Muscle layer of colon (tissue), 2 donors: Measurements from ENCODE around the gene PARD6B.

Experiments used
- H3K27ac ChIP-seq: one replicate; pipeline ENCODE4 v1.7.0; 2013; ENCODE audit warnings: low read depth, mild to moderate bottlenecking, low read length, moderate library complexity
- H3K27me3 ChIP-seq, 2 donors: one replicate each; pipeline ENCODE4 v1.7.0; 2013; ENCODE audit warnings: low read length in 2 of 2, mild to moderate bottlenecking in 2 of 2; ENCODE audit not compliant: insufficient read depth in 2 of 2, control insufficient read depth in 1 of 2
- H3K36me3 ChIP-seq: one replicate; pipeline ENCODE4 v1.7.0; 2013; ENCODE audit warnings: mild to moderate bottlenecking, low read length; ENCODE audit not compliant: insufficient read depth
- H3K4me1 ChIP-seq: one replicate; pipeline ENCODE4 v1.7.0; 2013; ENCODE audit warnings: mild to moderate bottlenecking, low read length; ENCODE audit not compliant: insufficient read depth
- H3K4me3 ChIP-seq, 2 donors: one replicate each; pipeline ENCODE4 v1.7.0; 2013; ENCODE audit warnings: low read length in 2 of 2, low read depth in 1 of 2, mild to moderate bottlenecking in 1 of 2, moderate library complexity in 1 of 2
- H3K9ac ChIP-seq: one replicate; pipeline ENCODE4 v1.7.0; 2013; ENCODE audit warnings: low read length
- H3K9me3 ChIP-seq: one replicate; pipeline ENCODE4 v1.7.0; 2013; ENCODE audit warnings: mild to moderate bottlenecking, low read length
- donor health status: abdominal sarcoma.
- donor health status: Adenocarcinoma of cecum.

Gene PARD6B

DNA sequence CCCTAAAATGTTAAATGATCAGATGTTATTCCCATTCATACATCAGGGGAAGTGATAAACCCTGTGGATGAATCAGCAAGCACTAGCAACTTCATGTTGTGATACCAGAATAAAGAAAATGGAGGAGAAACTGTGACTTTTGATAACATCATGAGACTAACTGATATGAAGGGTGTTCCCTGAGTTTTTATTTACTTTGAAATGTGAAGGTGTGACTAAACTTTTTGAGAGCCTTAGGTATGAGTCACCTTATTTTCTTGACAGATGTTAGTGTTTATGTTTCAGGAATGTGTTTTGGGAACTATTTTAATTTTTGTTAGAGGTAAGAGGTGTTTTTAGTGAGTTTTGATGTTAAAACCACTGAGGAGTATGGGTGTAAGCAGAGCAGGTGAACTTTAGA is 4.4 kb downstream of the PARD6B start:
- no peak overlapping the region for H3K27ac ChIP-seq
- no peak overlapping the region for H3K4me3 ChIP-seq
- H3K4me1 ChIP-seq, result peaks cover 7% of the 10 kb centered on the region

DNA sequence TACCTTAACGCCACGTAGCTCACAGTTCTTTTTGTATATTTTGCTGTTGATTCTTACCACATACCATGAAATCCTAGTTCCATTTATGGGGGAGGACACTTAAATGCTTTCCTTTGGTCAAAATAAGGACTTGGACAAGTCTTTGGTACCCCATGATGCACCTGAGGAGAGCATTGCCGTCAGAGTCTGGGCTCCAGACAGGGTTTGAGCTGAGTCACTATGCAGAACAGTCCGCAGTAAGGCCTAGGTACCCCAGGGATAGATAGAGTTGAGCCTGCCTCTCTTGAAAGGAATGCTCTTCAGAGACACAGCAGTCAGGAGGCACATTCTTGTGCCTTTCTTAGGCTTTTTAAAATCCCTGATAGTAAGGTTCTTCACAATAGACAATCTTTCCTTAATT is 6.0 kb downstream of the PARD6B start:
- Histone ChIP-seq H3K4me1 (peaks cover under 1% of the 10 kb centered on the region), H3K9ac (no peak overlapping the region), H3K27ac (no peak overlapping the region)

More for the DNA sequence above, 4.4 kb downstream of the PARD6B start:
- Histone ChIP-seq H3K27me3 (no peaks in the 10 kb centered on the region), H3K36me3 (no peaks in the 10 kb centered on the region), H3K9me3 (no peaks in the 10 kb centered on the region), H3K9ac (no peak overlapping the region)

DNA sequence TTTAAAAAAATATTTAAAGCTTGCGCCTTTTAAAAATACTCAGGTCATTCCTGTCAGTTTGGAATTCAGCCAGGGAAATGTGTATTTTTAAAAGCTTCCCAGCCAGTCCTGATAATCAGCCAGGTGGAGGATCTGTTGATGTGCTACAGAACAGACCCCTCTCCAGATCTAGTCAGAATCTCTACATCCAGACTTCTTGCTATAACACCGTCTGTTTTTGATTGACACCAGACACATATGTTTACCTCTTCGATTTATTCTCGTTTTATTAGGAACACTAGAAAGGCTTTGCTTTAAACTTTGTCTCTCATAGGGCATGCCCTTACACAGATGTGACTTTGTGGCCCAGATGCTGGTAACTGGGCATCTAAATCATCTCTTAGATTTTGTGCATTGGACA is 11.7 kb downstream of the PARD6B start:
- Histone ChIP-seq H3K36me3 (no peaks in the 10 kb centered on the region), H3K9ac (no peak overlapping the region), H3K9me3 (no peaks in the 10 kb centered on the region), H3K27me3 (no peaks in the 10 kb centered on the region), H3K27ac (no peak overlapping the region), H3K4me3 (no peak overlapping the region), H3K4me1 (peaks cover 23% of the 10 kb centered on the region)

More for the DNA sequence above, 6.0 kb downstream of the PARD6B start:
- Histone ChIP-seq H3K4me3 (no peak overlapping the region), H3K36me3 (no peaks in the 10 kb centered on the region), H3K9me3 (no peaks in the 10 kb centered on the region), H3K27me3 (no peaks in the 10 kb centered on the region)

DNA sequence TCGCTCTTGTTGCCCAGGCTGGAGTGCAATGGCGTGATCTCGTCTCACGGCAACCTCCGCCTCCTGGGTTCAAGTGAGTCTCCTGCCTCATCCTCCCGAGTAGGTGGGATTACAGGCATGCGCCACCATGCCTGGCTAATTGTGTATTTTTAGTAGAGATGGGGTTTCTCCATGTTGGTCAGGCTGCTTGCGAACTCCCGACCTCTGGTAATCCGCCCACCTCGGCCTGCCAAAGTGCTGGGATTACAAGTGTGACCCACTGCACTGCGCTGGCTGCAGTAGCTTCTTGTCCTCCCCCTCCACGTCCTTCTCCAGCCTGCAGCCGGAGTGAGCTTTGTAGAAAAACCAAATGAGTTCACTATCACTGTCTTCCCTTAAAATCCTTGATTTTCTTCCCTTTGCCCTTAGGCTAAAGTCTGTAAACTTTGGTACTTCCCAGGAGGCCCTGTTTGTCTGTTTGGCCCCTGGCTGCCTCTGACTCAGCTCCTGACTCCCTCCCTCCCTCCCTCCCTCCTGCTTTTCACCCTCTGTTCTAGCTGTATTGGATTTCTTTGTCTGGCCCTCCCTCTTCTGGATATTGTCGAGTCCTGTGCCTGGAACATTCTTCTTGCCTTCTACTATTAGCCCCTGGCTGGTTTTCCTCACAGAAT is 12.9 kb downstream of the PARD6B start:
- Histone ChIP-seq H3K4me1 (peaks cover 23% of the 10 kb centered on the region), H3K27me3 (no peaks in the 10 kb centered on the region), H3K9ac (no peak overlapping the region), H3K9me3 (no peaks in the 10 kb centered on the region), H3K4me3 (peak overlapping the region in 1 of 2 donors; percentile 32), H3K27ac (peak overlapping the region; percentile 50), H3K36me3 (no peaks in the 10 kb centered on the region)

DNA sequence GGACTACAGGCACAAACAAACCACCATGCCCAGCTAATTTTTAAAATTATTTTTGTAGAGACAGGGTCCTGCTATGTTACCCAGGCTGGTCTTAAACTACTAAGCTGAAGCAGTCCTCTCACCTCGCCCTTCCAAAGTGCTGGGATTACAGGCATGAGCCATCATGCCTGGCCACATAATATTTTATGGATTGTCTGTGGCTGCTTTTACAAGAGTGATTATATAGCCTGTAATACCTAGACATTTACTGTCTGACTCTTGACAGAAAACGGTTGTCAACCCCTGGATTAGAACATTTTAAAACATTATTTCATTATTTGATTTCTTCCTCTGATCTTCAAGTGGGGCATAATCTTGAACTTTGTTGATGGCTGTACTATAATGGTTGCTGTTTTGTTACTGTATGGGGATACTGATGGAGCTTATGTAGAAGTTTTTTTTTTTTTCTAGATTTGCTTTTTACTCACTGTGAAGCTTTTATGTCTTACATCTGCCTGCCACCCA is 14.3 kb downstream of the PARD6B start:
- Histone ChIP-seq H3K4me1 (peaks cover 23% of the 10 kb centered on the region), H3K9me3 (no peaks in the 10 kb centered on the region), H3K9ac (no peak overlapping the region), H3K27ac (no peak overlapping the region), H3K4me3 (no peak overlapping the region), H3K27me3 (no peaks in the 10 kb centered on the region), H3K36me3 (no peaks in the 10 kb centered on the region)

DNA sequence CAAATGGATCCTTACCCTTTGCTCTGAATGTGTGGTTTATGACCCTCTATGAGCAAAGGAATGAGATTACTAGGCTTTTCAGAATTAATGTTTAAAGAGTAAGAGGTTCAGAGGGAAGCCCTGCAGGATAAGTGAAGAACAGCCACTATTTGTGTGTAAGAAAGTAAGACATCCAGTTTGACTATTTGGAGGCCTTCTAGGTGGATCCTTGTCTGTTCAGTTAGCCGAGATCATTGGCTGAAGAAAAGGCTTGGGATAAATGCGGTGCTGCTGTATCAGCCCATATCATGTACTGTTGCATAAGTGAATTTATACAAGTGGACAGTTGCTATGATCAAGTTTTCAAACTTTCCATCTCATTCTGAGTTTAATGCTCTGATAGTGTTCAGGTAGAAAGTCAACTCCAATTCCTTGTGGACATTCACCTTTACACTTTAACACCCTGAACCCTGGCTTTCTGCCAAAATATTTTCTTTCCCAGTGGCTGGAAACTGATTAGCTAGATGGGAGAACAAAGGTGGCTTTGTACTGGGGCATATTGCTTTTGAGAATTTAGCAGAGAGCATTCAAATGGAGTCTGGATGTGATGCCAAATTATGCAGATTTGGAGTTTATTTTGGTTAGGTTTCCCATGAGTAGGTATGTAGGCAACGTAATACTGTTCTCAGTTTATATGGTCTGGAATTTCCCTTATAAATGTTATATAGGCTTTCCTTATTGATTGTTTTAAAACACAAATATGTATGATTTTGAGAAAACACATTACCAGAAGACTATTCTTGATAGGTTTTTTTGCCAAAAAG is 15.0 kb downstream of the PARD6B start:
- H3K4me1 ChIP-seq, result peaks cover 23% of the 10 kb centered on the region
- no peak overlapping the region for H3K27ac ChIP-seq
- H3K9me3 ChIP-seq, result no peaks in the 10 kb centered on the region
- H3K27me3 ChIP-seq, result no peaks in the 10 kb centered on the region
- no peak overlapping the region for H3K4me3 ChIP-seq
- no peaks in the 10 kb centered on the region for H3K36me3 ChIP-seq
- H3K9ac ChIP-seq, result no peak overlapping the region

DNA sequence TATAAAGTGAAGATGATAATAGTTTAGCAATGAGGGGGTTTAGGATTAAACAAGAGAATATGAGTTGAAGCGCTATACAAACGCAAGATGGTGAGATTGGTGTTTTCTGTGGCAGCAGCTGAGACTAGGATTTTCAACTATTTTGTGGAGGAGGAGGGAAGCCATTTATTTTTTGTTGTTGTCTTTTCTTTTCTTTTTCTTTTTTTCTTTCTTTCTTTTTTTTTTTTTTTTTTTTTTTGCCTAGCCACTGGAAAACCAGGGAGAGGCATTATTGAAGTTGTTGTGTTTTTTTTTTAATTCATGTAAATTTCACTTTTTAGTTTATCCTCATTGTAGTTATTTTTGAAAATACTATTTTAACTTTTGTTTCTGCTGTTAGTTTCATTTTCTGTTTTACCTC is 15.9 kb downstream of the PARD6B start:
- Histone ChIP-seq H3K36me3 (no peaks in the 10 kb centered on the region), H3K4me3 (no peak overlapping the region), H3K9me3 (no peaks in the 10 kb centered on the region), H3K27me3 (no peaks in the 10 kb centered on the region), H3K9ac (no peak overlapping the region), H3K4me1 (peaks cover 23% of the 10 kb centered on the region), H3K27ac (no peak overlapping the region)

DNA sequence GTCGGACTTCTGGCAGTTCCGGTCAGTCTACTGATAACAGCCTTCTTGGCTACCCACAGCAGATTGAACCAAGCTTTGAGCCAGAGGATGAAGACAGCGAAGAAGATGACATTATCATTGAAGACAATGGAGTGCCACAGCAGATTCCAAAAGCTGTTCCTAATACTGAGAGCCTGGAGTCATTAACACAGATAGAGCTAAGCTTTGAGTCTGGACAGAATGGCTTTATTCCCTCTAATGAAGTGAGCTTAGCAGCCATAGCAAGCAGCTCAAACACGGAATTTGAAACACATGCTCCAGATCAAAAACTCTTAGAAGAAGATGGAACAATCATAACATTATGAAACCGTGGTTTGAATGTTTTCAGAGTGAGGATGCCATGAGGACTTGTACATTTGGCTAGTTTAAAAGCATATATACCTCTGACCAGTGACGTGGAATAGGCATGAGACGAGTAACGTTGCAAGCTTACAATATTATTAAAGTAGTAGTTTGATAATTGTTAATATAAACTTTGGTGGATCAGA is 18.8 kb downstream of the PARD6B start:
- no peaks in the 10 kb centered on the region for H3K9me3 ChIP-seq
- H3K4me3 ChIP-seq, result no peak overlapping the region
- H3K36me3 ChIP-seq, result no peaks in the 10 kb centered on the region
- no peaks in the 10 kb centered on the region for H3K27me3 ChIP-seq
- no peak overlapping the region for H3K27ac ChIP-seq
- H3K4me1 ChIP-seq, result peaks cover 9% of the 10 kb centered on the region
- H3K9ac ChIP-seq, result no peak overlapping the region

DNA sequence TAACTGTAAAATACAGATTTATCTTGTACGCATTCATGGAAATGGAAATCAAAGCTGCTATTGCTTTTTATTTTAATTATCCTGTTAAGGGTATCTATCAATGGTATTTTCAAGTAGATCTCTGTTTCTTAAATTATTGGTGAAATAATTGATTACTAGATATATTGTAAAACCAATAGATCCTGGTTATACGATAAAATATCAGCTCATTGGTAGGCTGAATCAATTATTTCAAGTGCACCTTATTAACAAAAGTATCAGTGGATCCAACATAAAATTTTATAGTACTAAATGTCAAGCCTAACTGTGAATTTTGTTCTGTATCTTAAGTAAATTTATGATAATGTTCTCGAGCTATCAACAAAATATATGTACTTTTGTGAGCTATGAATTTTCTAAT is 21.8 kb downstream of the PARD6B start:
- Histone ChIP-seq H3K4me3 (no peak overlapping the region), H3K27me3 (no peaks in the 10 kb centered on the region), H3K36me3 (no peaks in the 10 kb centered on the region), H3K27ac (no peak overlapping the region), H3K4me1 (no peaks in the 10 kb centered on the region), H3K9ac (no peak overlapping the region), H3K9me3 (no peaks in the 10 kb centered on the region)

DNA sequence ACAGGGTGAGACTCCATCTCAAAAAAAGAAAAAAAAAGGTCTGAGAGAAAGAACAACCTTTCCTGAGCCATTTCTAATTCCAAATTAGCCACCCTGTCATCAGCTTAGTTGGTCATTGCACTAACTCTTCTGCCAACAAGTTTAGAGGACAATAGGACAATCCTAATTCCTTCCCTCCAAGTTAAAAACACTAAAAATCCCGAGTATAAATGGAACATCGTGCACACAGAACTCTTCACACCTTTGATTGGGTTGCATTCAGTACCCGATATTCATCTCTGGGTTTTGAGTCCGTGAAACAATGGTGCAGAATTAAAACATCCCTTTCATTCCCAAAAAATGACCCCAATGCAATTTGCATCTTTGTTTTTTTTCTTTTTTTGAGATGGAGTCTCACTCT is 23.0 kb downstream of the PARD6B start:
- no peak overlapping the region for H3K4me3 ChIP-seq
- H3K27me3 ChIP-seq, result no peaks in the 10 kb centered on the region
- no peaks in the 10 kb centered on the region for H3K4me1 ChIP-seq
- H3K27ac ChIP-seq, result no peak overlapping the region
- H3K36me3 ChIP-seq, result no peaks in the 10 kb centered on the region
- H3K9ac ChIP-seq, result no peak overlapping the region
- H3K9me3 ChIP-seq, result no peaks in the 10 kb centered on the region

DNA sequence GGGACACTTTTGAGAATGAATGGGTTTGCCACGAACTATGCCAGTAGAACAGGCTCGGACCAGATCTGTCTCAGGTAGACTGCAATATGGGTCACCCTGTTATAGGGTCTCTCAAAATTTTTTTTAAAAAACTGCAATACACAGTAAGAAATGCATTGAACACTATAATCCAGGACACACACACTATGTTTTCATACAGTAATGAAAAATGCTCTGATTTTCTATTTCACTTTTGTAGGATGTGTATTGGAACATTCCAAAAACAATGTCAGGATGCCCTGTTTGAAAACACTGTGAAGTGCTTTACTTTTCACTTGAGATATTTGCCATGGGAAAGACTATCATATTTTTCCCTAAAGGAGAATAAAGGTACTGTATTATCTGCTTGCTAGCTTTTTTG is 25.1 kb downstream of the PARD6B start:
- H3K9ac ChIP-seq, result no peak overlapping the region
- H3K27me3 ChIP-seq, result no peaks in the 10 kb centered on the region
- H3K4me3 ChIP-seq, result no peak overlapping the region
- no peak overlapping the region for H3K27ac ChIP-seq
- H3K36me3 ChIP-seq, result no peaks in the 10 kb centered on the region
- no peaks in the 10 kb centered on the region for H3K9me3 ChIP-seq
- H3K4me1 ChIP-seq, result peaks cover under 1% of the 10 kb centered on the region
